ENCODE results near the gene GNLY. TPM values are rescaled to one million over a fixed set of nuclear protein-coding genes. Genes with fewer than 3 reads are reported as not detected.
A peak's percentile ranks its signal among the peaks of the same experiment; 100 is the strongest.
"Not testable (repeated sequence)": the region's sequence is repeated elsewhere in the genome, so short reads cannot be mapped to it uniquely, and the experiment has no call there.

The GNLY gene
- total and polyA plus RNA-seq, 8 donors, result 0.28 to 1.3 (median 0.76) TPM; not detected in 3

DNA sequence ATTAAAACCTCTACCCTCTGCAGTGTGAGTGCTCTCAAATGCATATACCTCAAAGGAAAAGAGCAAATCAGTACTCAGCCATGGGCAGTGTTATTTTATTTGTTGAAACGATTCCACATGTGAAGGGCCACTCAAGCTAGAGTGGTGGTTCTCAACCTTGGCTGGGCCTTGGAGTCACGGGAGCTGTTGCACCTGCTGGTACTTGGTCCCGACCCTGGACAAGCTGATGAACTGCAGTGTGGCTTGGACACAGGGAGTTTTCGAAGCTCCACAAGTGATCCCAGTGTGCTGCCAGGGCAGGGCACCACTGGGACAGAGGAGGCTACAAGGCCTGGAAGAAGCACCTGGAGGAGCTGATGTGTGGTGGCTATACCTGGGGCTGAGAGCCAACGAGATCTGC, 19.7 kb downstream of the GNLY start:
- FAIRE-seq (no peak), ATAC-seq (peak in 1 of 4 donors; percentile 8), DNase-seq (no peak)
- Histone ChIP-seq H3K4me3 (no peak overlapping the region), H3K9me3 (no peaks in the 10 kb centered on the region), H3K27me3 (no peaks in the 10 kb centered on the region), H3K27ac (peak overlapping the region in 1 of 4 donors; percentile 53), H3K36me3 (no peaks in the 10 kb centered on the region), H3K4me1 (peaks cover 0 to 9% (median 4%) of the 10 kb centered on the region in 3 donors)
- WGBS, 2 donors, result 61 to 67% methylated on average over 5 of the region's 5 CpGs
- intact Hi-C loops (cut with DNase I), result no loop called here
- TF ChIP-seq, protein P1, sequence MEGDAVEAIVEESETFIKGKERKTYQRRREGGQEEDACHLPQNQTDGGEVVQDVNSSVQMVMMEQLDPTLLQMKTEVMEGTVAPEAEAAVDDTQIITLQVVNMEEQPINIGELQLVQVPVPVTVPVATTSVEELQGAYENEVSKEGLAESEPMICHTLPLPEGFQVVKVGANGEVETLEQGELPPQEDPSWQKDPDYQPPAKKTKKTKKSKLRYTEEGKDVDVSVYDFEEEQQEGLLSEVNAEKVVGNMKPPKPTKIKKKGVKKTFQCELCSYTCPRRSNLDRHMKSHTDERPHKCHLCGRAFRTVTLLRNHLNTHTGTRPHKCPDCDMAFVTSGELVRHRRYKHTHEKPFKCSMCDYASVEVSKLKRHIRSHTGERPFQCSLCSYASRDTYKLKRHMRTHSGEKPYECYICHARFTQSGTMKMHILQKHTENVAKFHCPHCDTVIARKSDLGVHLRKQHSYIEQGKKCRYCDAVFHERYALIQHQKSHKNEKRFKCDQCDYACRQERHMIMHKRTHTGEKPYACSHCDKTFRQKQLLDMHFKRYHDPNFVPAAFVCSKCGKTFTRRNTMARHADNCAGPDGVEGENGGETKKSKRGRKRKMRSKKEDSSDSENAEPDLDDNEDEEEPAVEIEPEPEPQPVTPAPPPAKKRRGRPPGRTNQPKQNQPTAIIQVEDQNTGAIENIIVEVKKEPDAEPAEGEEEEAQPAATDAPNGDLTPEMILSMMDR (IDR thresholded peaks at IDR 0.05), result no peak

DNA sequence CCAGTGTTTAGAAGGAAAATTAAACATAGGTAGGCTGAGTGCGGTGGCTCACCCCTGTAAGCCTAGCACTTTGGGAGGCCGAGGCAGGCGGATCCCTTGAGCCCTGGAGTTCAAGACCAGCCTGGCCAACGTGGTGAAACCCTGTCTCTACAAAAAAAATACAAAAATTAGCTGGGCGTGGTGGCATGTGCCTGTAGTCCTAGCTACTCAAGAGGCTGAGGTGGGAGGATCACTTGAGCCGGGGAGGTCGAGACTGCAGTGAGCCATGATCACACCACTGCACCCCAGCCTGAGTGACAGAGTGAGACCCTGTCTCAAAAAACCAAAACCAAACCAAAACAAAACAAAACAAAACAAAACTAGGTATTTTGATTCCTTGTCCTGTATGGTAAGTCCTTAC, 20.3 kb downstream of the GNLY start:
- H3K4me1 ChIP-seq; ATAC-seq; FAIRE-seq; H3K36me3 ChIP-seq; H3K27me3 ChIP-seq; H3K27ac ChIP-seq; H3K4me3 ChIP-seq; DNase-seq; H3K9me3 ChIP-seq; intact Hi-C loops (cut with DNase I): not testable (repeated sequence)
- WGBS, 2 donors, result 91 to 93% methylated on average over 7 of the region's 7 CpGs

DNA sequence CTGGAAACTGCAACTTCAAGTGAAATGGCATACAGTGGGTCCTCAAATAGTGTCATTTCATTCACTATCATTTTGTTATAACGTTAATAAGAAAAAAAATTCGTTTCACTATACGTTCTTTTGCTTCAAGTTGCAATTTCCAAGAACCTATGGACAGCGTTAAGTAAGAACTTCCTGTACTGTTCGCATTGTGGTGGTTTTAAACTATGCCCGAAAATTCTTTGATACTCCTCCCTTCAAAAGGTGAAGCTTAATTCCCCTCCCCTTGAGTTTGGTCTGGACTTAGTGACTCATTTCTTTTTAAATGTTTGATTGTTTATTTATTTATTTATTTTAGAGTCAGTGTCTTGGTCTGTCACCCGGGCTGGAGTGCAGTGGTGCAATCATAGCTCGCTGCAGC, 20.7 kb downstream of the GNLY start:
- H3K4me3 ChIP-seq, result no peak overlapping the region
- no peaks in the 10 kb centered on the region for H3K27me3 ChIP-seq
- intact Hi-C loops (cut with DNase I), result no loop called here
- no peak overlapping the region for H3K27ac ChIP-seq
- no peaks in the 10 kb centered on the region for H3K9me3 ChIP-seq
- H3K4me1 ChIP-seq, result peaks cover 0 to 7% (median 4%) of the 10 kb centered on the region in 3 donors
- DNase-seq (no peak), FAIRE-seq (no peak), ATAC-seq (no peak)
- WGBS, 2 donors, result 77 to 82% methylated on average over 8 of the region's 8 CpGs
- TF ChIP-seq, protein P1 (IDR thresholded peaks at IDR 0.05), result no peak
- no peaks in the 10 kb centered on the region for H3K36me3 ChIP-seq

DNA sequence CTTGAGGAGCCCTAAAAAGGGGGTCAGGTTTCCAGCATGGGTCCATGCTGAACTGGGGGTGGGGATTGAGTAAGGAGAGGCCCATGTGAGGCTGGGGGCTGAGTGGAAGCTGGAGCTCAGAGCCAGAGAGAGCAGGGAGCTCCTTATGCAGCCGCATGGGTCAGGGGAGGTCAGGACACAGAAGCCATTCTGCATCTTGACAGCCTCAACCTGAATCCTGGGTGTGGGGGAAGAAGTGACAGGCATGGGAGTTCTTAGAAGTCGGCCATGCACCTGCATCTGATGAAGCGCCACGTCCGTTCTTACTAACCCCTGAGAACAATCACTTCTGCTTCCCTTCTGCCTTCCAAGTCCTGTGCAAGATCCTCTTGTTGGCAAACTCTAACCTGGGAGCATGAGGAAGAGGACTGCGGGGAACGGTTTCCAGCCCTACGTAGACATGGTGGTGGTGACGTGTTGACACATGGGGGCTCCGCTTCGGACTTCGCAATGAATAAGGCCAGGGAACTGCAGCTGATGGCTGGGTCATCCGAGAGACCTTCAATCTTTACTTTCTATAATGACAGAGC, 22.3 kb downstream of the GNLY start:
- no peak overlapping the region for H3K4me3 ChIP-seq
- H3K36me3 ChIP-seq, result no peaks in the 10 kb centered on the region
- TF ChIP-seq, protein P1 (IDR thresholded peaks at IDR 0.05), result no peak
- no peak for ATAC-seq
- no peak for DNase-seq
- H3K9me3 ChIP-seq, result no peaks in the 10 kb centered on the region
- no peaks in the 10 kb centered on the region for H3K27me3 ChIP-seq
- H3K27ac ChIP-seq, result no peak overlapping the region
- intact Hi-C loops (cut with DNase I), result no loop called here
- no peak for FAIRE-seq
- peaks cover 0 to 6% (median 4%) of the 10 kb centered on the region in 3 donors for H3K4me1 ChIP-seq
- 84 to 86% methylated on average over 13 of the region's 13 CpGs for WGBS, 2 donors

DNA sequence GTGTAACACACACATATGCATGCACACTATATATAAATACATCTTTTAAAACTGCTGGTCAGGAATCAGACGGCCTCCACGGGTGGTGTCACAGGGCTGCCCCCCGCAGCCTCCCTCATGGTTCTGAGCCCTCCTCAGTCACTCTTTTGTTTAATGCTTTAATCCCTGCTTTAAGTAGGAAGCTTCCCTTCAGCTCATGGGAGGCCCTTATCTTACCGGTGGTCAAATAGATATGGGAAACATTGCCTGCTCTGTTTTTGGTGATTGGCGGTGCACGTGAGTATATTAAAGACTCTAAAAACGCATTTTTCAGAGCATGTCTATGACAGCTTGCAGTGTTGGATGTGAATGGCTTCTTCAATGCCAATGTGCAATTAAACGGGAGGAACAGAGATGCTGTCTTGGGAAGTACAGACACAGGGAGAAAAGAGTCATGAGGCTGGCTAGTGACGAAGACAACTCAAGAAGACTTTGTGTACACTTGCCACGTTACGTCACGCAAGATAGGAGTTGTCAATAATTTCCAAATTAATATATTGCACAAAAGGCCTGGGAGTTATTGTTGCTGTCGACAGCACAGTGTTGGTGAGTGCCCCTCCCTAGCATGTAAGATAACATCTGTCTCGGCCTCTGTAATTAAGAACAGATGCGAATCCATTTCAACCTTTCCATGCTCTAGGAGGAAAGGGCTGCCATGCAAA, 23.3 kb downstream of the GNLY start:
- FAIRE-seq (no peak), DNase-seq (no peak), ATAC-seq (no peak)
- Histone ChIP-seq H3K27ac (no peak overlapping the region), H3K27me3 (no peaks in the 10 kb centered on the region), H3K4me3 (no peak overlapping the region), H3K36me3 (no peaks in the 10 kb centered on the region), H3K9me3 (no peaks in the 10 kb centered on the region), H3K4me1 (peaks cover 0 to 6% (median 4%) of the 10 kb centered on the region in 3 donors)
- intact Hi-C loops (cut with DNase I), result no loop called here
- WGBS, 2 donors, result 75 to 76% methylated on average over 15 of the region's 15 CpGs
- TF ChIP-seq, protein P1 (IDR thresholded peaks at IDR 0.05), result no peak
